ENCODE measurements around the gene SYT1.

Gene SYT1

GRCh38 chr12:78898416-78898815 is 33.8 kb downstream of the SYT1 start:
- Histone ChIP-seq H3K27me3 (no peaks in the 10 kb centered on the region), H3K4me3 (ENCODE audit: low read depth in 1 of 2, low read length in 1 of 2) (no peak overlapping the region), H3K4me1 (ENCODE audit: control insufficient read depth in 1 of 2, insufficient read depth in 1 of 2, low read depth in 1 of 2, low read length in 1 of 2) (no peaks in the 10 kb centered on the region), H3K9me3 (no peaks in the 10 kb centered on the region), H3K36me3 (no peaks in the 10 kb centered on the region), H3K27ac (no peak overlapping the region)
- TF ChIP-seq CTCF (IDR thresholded peaks at IDR 0.05), result no peak

GRCh38 chr12:78914859-78915331 is 50.3 kb downstream of the SYT1 start:
- no peaks in the 10 kb centered on the region for H3K27me3 ChIP-seq
- H3K4me3 ChIP-seq (ENCODE audit: low read depth in 1 of 2, low read length in 1 of 2), result no peak overlapping the region
- no peak overlapping the region for H3K27ac ChIP-seq
- TF ChIP-seq CTCF (IDR thresholded peaks at IDR 0.05), result no peak
- no peaks in the 10 kb centered on the region for H3K9me3 ChIP-seq
- no peaks in the 10 kb centered on the region for H3K36me3 ChIP-seq
- no peaks in the 10 kb centered on the region for H3K4me1 ChIP-seq (ENCODE audit: control insufficient read depth in 1 of 2, insufficient read depth in 1 of 2, low read depth in 1 of 2, low read length in 1 of 2)

- no peaks in the 10 kb centered on the region for H3K36me3 ChIP-seq
- no peaks in the 10 kb centered on the region for H3K9me3 ChIP-seq
- H3K4me3 ChIP-seq (ENCODE audit: low read depth in 1 of 2, low read length in 1 of 2), result no peak overlapping the region
- no peak for TF ChIP-seq CTCF (IDR thresholded peaks at IDR 0.05)
- H3K4me1 ChIP-seq (ENCODE audit: control insufficient read depth in 1 of 2, insufficient read depth in 1 of 2, low read depth in 1 of 2, low read length in 1 of 2), result no peaks in the 10 kb centered on the region
- H3K27me3 ChIP-seq, result no peaks in the 10 kb centered on the region
- no peak overlapping the region for H3K27ac ChIP-seq
Measured at GRCh38 chr12:78916845-78917480, 52.4 kb downstream of the SYT1 start.

GRCh38 chr12:78917513-78917912 is 52.9 kb downstream of the SYT1 start:
- TF ChIP-seq CTCF (IDR thresholded peaks at IDR 0.05), result no peak
- no peaks in the 10 kb centered on the region for H3K4me1 ChIP-seq (ENCODE audit: control insufficient read depth in 1 of 2, insufficient read depth in 1 of 2, low read depth in 1 of 2, low read length in 1 of 2)
- H3K27ac ChIP-seq, result no peak overlapping the region
- H3K4me3 ChIP-seq (ENCODE audit: low read depth in 1 of 2, low read length in 1 of 2), result no peak overlapping the region
- H3K9me3 ChIP-seq, result no peaks in the 10 kb centered on the region
- no peaks in the 10 kb centered on the region for H3K27me3 ChIP-seq
- H3K36me3 ChIP-seq, result no peaks in the 10 kb centered on the region

GRCh38 chr12:78918268-78918667 is 53.7 kb downstream of the SYT1 start:
- no peak overlapping the region for H3K27ac ChIP-seq
- H3K9me3 ChIP-seq, result no peaks in the 10 kb centered on the region
- H3K36me3 ChIP-seq, result no peaks in the 10 kb centered on the region
- H3K27me3 ChIP-seq, result no peaks in the 10 kb centered on the region
- H3K4me3 ChIP-seq (ENCODE audit: low read depth in 1 of 2, low read length in 1 of 2), result no peak overlapping the region
- H3K4me1 ChIP-seq (ENCODE audit: control insufficient read depth in 1 of 2, insufficient read depth in 1 of 2, low read depth in 1 of 2, low read length in 1 of 2), result no peaks in the 10 kb centered on the region
- TF ChIP-seq CTCF (IDR thresholded peaks at IDR 0.05), result no peak
